ENCODE results near the gene SLAMF7. TPM values are rescaled to one million over a fixed set of nuclear protein-coding genes. Genes with fewer than 3 reads are reported as not detected.

The SLAMF7 gene
- total RNA-seq, 1 experiment from 2014 or later, result 3.6 TPM

DNA sequence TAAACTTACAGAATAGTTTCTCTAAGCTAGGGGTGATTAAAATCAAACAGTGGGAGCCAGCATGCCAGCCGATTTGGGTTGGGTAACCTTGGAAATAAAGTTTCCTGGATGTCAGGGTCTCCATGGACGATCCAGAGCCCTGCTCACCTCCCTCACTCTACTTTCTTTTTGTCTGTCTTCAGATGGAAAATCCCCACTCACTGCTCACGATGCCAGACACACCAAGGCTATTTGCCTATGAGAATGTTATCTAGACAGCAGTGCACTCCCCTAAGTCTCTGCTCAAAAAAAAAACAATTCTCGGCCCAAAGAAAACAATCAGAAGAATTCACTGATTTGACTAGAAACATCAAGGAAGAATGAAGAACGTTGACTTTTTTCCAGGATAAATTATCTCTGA is 13.9 kb downstream of the SLAMF7 start:
- H3K4me2 ChIP-seq, result no peak overlapping the region
- intact Hi-C loops (cut with micrococcal nuclease; ENCODE audit: unreplicated experiment), result no loop called here
- peaks cover 13% of the 10 kb centered on the region for H3K4me1 ChIP-seq (replicated peaks; ENCODE audit: insufficient read depth)
- H4K20me1 ChIP-seq (ENCODE audit: insufficient read depth), result no peaks in the 10 kb centered on the region
- peaks cover 26% of the 10 kb centered on the region for H3K27me3 ChIP-seq (ENCODE audit: insufficient read depth, low read depth)
- no peak overlapping the region for H3K27ac ChIP-seq
- DNase-seq, result no peak
- no TSS peak for BruUV-seq (replicated peaks)
- no peak overlapping the region for H3K4me3 ChIP-seq
- H3F3A ChIP-seq (ENCODE audit: insufficient read depth, low read depth), result no peaks in the 10 kb centered on the region
- CTCF ChIA-PET, result no interaction called here
- no peaks in the 10 kb centered on the region for H3K9me3 ChIP-seq (ENCODE audit: insufficient read depth, low read depth)
- H3K36me3 ChIP-seq (ENCODE audit: low read depth), result no peaks in the 10 kb centered on the region
- no peak overlapping the region for H2AFZ ChIP-seq
- POLR2A ChIA-PET (ENCODE audit: unreplicated experiment), result no interaction called here
- no peaks in the 10 kb centered on the region for H3K79me2 ChIP-seq (ENCODE audit: low read depth)
- no peak for TF ChIP-seq CTCF (conservative IDR thresholded peaks at IDR 0.05)
- TF ChIP-seq EZH2 (IDR thresholded peaks at IDR 0.05; ENCODE audit: low read depth), result no peak
- H3K9me2 ChIP-seq (ENCODE audit: insufficient read depth), result no peaks in the 10 kb centered on the region

- no peaks in the 10 kb centered on the region for H3K9me2 ChIP-seq (ENCODE audit: insufficient read depth)
- H3K9me3 ChIP-seq (ENCODE audit: insufficient read depth, low read depth), result no peaks in the 10 kb centered on the region
- ChIA-PET POLR2A (ENCODE audit: unreplicated experiment) (no interaction called here), CTCF (no interaction called here)
- no peak overlapping the region for H2AFZ ChIP-seq
- no peak overlapping the region for H3K4me2 ChIP-seq
- H3K79me2 ChIP-seq (ENCODE audit: low read depth), result no peaks in the 10 kb centered on the region
- no TSS peak for BruUV-seq (replicated peaks)
- no peak overlapping the region for H3K4me3 ChIP-seq
- DNase-seq, result no peak
- TF ChIP-seq EZH2 (IDR thresholded peaks at IDR 0.05; ENCODE audit: low read depth), result no peak
- no peak overlapping the region for H3K27ac ChIP-seq
- H3K4me1 ChIP-seq (replicated peaks; ENCODE audit: insufficient read depth), result peaks cover 7% of the 10 kb centered on the region
- no peaks in the 10 kb centered on the region for H3F3A ChIP-seq (ENCODE audit: insufficient read depth, low read depth)
- H3K27me3 ChIP-seq (ENCODE audit: insufficient read depth, low read depth), result peaks cover 26% of the 10 kb centered on the region
- H4K20me1 ChIP-seq (ENCODE audit: insufficient read depth), result no peaks in the 10 kb centered on the region
- intact Hi-C loops (cut with micrococcal nuclease; ENCODE audit: unreplicated experiment), result no loop called here
- no peaks in the 10 kb centered on the region for H3K36me3 ChIP-seq (ENCODE audit: low read depth)
These were observed 14.5 kb downstream of the SLAMF7 start for GRCh38 chr1:160753594-160753993.

DNA sequence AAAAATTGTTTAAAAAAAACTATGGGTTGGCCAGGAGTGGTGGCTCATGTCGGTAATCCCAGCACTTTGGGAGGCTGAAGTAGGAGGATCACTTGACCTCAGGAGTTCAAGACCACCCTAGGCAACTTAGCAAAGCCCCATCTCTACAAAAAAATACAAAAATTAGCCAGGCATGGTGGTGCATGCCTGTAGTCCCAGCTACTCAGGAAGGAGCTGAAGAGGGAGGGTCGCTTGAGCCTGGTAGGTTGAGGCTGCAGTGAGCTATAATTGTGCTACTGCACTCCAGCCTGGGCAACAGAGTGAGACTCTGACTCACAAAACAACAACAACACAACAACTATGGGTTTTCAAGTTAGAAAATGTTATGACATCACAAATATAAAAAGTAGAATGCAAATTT is 16.4 kb downstream of the SLAMF7 start:
- H4K20me1 ChIP-seq (ENCODE audit: insufficient read depth), result no peaks in the 10 kb centered on the region
- no peaks in the 10 kb centered on the region for H3K79me2 ChIP-seq (ENCODE audit: low read depth)
- H3K27ac ChIP-seq, result no peak overlapping the region
- no peaks in the 10 kb centered on the region for H3K4me1 ChIP-seq (replicated peaks; ENCODE audit: insufficient read depth)
- ChIA-PET CTCF (no interaction called here), POLR2A (ENCODE audit: unreplicated experiment) (no interaction called here)
- H3K36me3 ChIP-seq (ENCODE audit: low read depth), result no peaks in the 10 kb centered on the region
- no peaks in the 10 kb centered on the region for H3K9me2 ChIP-seq (ENCODE audit: insufficient read depth)
- no peak for DNase-seq
- no peak overlapping the region for H3K4me2 ChIP-seq
- H3F3A ChIP-seq (ENCODE audit: insufficient read depth, low read depth), result no peaks in the 10 kb centered on the region
- TF ChIP-seq CTCF (conservative IDR thresholded peaks at IDR 0.05), result no peak
- TF ChIP-seq EZH2 (IDR thresholded peaks at IDR 0.05; ENCODE audit: low read depth), result no peak
- no peak overlapping the region for H2AFZ ChIP-seq
- no peak overlapping the region for H3K4me3 ChIP-seq
- H3K27me3 ChIP-seq (ENCODE audit: insufficient read depth, low read depth), result peaks cover 25% of the 10 kb centered on the region
- intact Hi-C loops (cut with micrococcal nuclease; ENCODE audit: unreplicated experiment), result no loop called here
- no TSS peak for BruUV-seq (replicated peaks)
- H3K9me3 ChIP-seq (ENCODE audit: insufficient read depth, low read depth), result no peaks in the 10 kb centered on the region

Measured in PC-9 (cell line).